Ascending aorta (tissue), 2 donors: ENCODE measurements around the gene HS1BP3. TPM values are rescaled to one million over a fixed set of nuclear protein-coding genes. Genes with fewer than 3 reads are reported as not detected.

Experiments used
- DNase-seq, 2 donors: peaks; one replicate each; pipeline ENCODE4 v3.0.0-alpha.2; 2019; ENCODE audit warnings: low spot score in 2 of 2
- H3K27ac ChIP-seq, 2 donors: fragments of 200-600 bp; sonication (generic); one replicate each; pipeline ENCODE4 v1.5.1; 2016 to 2017; ENCODE audit warnings: mild to moderate bottlenecking in 1 of 2
- H3K27me3 ChIP-seq: fragments of 200-600 bp; sonication (generic); one replicate; pipeline ENCODE4 v1.5.1; 2017
- H3K36me3 ChIP-seq, 2 donors: fragments of 200-600 bp; sonication (generic); one replicate each; pipeline ENCODE4 v1.5.1; 2016
- H3K4me1 ChIP-seq, 2 donors: fragments of 200-600 bp; sonication (generic); one replicate each; pipeline ENCODE4 v1.5.1; 2016 to 2017; ENCODE audit warnings: mild to moderate bottlenecking in 1 of 2
- H3K4me3 ChIP-seq, 2 donors: fragments of 200-600 bp; sonication (generic); one replicate each; pipeline ENCODE4 v1.5.1; 2016 to 2017; ENCODE audit warnings: mild to moderate bottlenecking in 1 of 2
- H3K9me3 ChIP-seq, 2 donors: fragments of 200-600 bp; sonication (generic); one replicate each; pipeline ENCODE4 v1.5.1; 2016
- intact Hi-C: fragments of 100-400 bp; cut with DNase I; formaldehyde crosslinking; loops from one replicate; pipeline ENCODE4 v1.15.1; 2023
- total RNA-seq: library from RNA; depleted of rRNA; stranded (reverse); fragments of >200 nt; gene quantifications from one replicate; pipeline ENCODE4 v1.1.0, GENCODE V29; 2016
- TF ChIP-seq, protein P1 (sequence below), 3 experiments: fragments of 200-600 bp in 2 of 3; fragments of 450-650 bp in 1 of 3; sonication (generic) in 2 of 3; IDR thresholded peaks; one replicate each; pipeline ENCODE4 v1.5.1; 2016 to 2019; ENCODE audit warnings: antibody characterized with exemption in 3 of 3, mild to moderate bottlenecking in 1 of 3, moderate library complexity in 1 of 3

Gene HS1BP3
- total RNA-seq, 1 donor from 2014 or later = 40.0 TPM

DNA sequence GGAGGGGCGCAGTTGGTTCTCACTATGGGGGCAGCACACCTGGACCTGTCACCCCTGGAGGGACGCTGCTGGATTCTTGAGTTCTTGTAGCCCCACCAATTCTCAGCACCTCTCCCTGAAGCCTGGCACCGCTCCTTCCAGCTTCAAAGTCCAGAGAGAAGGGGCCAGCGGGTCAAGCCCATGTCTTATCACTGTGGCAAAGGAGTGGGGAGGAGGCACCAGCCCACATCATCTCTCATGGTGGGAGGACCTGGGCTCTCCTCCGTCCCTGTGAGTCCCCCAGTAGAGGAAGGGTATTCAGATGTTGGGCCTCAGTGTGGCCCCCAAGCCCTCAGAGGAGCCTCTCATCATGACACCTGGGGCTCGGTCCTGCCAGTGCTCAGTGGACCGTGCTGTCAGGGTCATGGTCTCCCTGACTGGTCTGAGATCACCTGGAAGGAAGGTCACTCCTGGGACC is 67.4 kb downstream of the HS1BP3 start:
- H3K4me1 ChIP-seq = peaks cover 20 to 45% of the 10 kb centered on the region in 2 donors
- peak overlapping the region; percentile 59 to 66 for H3K27ac ChIP-seq
- intact Hi-C loops = no loop called here
- no peak overlapping the region for H3K4me3 ChIP-seq
- no peaks in the 10 kb centered on the region for H3K27me3 ChIP-seq
- H3K9me3 ChIP-seq = no peaks in the 10 kb centered on the region
- TF ChIP-seq, protein P1, sequence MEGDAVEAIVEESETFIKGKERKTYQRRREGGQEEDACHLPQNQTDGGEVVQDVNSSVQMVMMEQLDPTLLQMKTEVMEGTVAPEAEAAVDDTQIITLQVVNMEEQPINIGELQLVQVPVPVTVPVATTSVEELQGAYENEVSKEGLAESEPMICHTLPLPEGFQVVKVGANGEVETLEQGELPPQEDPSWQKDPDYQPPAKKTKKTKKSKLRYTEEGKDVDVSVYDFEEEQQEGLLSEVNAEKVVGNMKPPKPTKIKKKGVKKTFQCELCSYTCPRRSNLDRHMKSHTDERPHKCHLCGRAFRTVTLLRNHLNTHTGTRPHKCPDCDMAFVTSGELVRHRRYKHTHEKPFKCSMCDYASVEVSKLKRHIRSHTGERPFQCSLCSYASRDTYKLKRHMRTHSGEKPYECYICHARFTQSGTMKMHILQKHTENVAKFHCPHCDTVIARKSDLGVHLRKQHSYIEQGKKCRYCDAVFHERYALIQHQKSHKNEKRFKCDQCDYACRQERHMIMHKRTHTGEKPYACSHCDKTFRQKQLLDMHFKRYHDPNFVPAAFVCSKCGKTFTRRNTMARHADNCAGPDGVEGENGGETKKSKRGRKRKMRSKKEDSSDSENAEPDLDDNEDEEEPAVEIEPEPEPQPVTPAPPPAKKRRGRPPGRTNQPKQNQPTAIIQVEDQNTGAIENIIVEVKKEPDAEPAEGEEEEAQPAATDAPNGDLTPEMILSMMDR (IDR thresholded peaks at IDR 0.05) = no peak
- H3K36me3 ChIP-seq = no peaks in the 10 kb centered on the region
- DNase-seq = peak in 1 of 2 donors; percentile 65

DNA sequence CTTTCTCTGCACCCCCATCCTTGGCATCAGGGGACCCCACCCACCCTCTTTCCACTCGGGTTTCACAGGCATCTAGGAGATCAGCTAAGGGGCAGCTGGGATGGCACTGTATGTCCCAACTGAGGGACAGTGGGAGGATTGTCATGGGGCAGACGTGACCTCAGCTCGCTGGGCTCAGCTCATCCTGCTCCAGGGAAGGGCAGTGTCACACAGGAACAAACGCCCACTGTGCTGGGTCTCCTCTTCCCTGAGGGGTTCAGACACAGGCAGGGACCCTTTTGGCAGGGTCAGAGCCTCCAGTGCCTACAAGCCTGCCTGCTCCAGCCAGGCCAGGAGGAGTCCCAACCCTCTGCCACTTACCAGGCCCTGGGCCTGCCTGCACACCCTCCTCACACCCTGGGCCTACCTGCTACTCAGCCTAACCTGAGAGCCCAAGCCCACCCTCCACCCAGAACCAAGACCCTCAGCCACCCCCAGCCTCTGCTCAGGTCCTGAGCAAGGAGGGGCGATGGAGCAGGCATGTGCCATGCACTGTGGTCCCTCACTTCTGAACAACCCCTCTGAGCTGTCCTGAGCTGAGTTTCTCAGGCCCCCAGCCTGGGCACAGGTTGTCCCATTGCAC is 68.2 kb downstream of the HS1BP3 start:
- H3K4me1 ChIP-seq = peaks cover 23 to 51% of the 10 kb centered on the region in 2 donors
- TF ChIP-seq, protein P1 (IDR thresholded peaks at IDR 0.05) = no peak
- peak overlapping the region; percentile 6 to 66 for H3K27ac ChIP-seq
- H3K9me3 ChIP-seq = no peaks in the 10 kb centered on the region
- H3K4me3 ChIP-seq = no peak overlapping the region
- DNase-seq = peak in 1 of 2 donors; percentile 53
- intact Hi-C loops = no loop called here
- H3K36me3 ChIP-seq = no peaks in the 10 kb centered on the region
- H3K27me3 ChIP-seq = no peaks in the 10 kb centered on the region

DNA sequence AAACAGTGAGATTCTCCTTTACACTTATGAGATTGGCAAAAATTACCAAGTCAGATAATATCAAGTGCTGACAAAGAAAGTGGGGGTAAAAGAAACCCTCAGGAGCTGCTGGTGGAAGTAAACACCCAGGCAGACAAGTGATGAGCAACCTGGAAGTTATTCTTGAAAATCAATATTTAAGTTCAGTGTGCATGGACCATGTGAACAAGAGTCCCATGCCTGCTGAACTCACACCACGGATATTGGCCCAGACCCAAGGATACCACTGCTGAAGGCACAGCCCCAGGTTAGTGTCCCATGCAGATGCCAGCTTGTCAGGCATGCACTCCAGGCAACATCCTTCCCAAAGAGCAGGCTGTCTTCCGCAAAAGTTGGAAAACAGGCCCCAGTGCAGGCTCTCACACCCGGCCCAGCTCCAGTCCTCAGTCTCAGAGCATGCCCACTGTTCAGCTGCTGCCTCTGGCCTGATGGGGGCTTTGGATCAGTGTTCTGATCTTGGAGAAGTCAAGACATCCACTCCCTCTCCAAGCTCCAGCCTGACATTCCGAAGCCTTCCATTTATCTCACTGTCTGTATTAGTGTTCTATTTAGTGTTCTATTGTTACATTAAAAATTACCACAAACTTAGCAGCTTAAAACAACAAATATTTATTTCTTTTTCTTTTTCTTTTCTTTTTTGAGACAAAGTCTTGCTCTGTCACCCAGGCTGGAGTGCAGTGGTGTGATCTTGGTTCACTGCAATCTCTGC is 70.0 kb downstream of the HS1BP3 start:
- Histone ChIP-seq H3K9me3 (no peaks in the 10 kb centered on the region), H3K36me3 (no peaks in the 10 kb centered on the region), H3K4me1 (peaks cover 23 to 44% of the 10 kb centered on the region in 2 donors), H3K27me3 (no peaks in the 10 kb centered on the region), H3K4me3 (no peak overlapping the region), H3K27ac (peak overlapping the region; percentile 86 to 90)
- intact Hi-C loops = no loop called here
- peak in 1 of 2 donors; percentile 62 for DNase-seq
- TF ChIP-seq, protein P1 (IDR thresholded peaks at IDR 0.05) = no peak

DNA sequence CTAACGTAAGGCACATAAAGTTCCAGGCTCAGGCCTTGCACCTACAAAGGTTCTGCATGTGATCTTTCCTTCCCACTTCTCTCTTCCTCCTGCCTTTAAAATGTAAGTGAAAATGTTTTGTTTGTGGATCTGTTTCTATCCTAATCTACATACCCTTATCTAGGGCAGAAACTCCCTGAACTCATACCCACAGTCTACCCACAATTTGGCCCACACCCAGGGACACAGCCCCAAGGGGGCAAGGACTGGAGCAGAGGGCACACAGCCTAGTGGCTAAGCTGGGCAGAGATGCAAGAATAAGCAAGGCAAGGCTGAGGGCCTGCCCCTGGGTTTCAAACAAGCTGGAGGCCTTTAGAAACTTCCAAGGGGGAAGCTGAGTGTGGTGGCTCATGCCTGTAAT is 71.0 kb downstream of the HS1BP3 start:
- Histone ChIP-seq H3K27ac (peak overlapping the region; percentile 86 to 90), H3K36me3 (no peaks in the 10 kb centered on the region), H3K27me3 (no peaks in the 10 kb centered on the region), H3K4me3 (no peak overlapping the region), H3K9me3 (no peaks in the 10 kb centered on the region), H3K4me1 (peaks cover 20 to 41% of the 10 kb centered on the region in 2 donors)
- TF ChIP-seq, protein P1 (IDR thresholded peaks at IDR 0.05) = no peak
- intact Hi-C loops = loop anchor here (1.0 to 5.0 kb wide), 5 partner anchors 17 to 123 kb away; no protein-coding TSS in a partner anchor
- DNase-seq = peak in 1 of 2 donors; percentile 65

DNA sequence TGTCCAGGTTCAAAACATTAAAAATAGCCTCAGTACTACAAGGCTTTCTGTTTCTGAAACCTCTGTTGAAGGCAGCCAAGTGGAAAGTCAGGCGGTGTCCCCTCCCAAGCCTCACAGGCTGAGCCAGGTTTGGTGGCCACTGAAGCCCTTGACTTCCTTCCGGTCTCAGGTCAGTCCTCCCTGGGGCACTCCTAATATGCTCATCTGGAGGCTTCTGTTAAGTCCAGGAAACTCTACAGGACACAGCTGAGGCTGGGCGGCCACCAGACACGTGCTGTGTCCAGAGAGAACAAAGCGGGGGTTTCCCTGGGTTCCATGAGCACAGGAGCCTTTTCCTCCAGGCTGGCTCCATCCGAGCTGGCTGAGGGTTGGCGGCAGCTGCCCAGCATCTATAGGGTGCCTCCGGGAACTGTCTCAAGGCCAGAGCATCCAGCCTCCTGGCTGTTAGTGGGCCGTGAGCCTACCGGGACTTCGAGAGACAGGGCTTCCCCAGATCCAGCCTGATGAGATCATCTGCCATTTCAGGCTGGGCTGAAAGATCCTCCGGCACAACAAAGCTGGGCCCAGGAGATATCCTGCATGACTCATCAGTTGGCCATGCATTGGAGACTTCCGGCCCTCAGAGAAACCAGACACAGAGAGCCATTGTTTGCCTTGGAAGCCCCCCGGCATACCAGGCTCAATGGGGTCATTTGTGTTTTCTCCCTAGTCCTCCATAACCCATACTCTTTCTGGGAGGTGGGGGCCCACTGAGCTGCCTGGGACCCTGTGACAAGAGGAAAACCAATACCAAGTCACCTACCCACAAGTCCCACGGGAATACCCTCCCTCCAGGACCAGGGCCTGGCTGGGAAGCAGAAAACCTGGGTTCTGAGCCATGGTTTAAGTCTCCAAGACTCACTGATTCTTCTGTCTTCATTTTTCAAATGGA is 71.7 kb downstream of the HS1BP3 start:
- no peaks in the 10 kb centered on the region for H3K36me3 ChIP-seq
- peaks cover 13 to 35% of the 10 kb centered on the region in 2 donors for H3K4me1 ChIP-seq
- H3K27me3 ChIP-seq = no peaks in the 10 kb centered on the region
- intact Hi-C loops = loop anchor here (1.0 to 5.0 kb wide), 5 partner anchors 18 to 122 kb away; no protein-coding TSS in a partner anchor
- peak overlapping the region in 1 of 2 donors; percentile 7 for H3K4me3 ChIP-seq
- peak overlapping the region; percentile 86 to 90 for H3K27ac ChIP-seq
- TF ChIP-seq, protein P1 (IDR thresholded peaks at IDR 0.05) = no peak
- H3K9me3 ChIP-seq = no peaks in the 10 kb centered on the region
- DNase-seq = peak; percentile 68 to 95
